ENCODE measurements around the gene PPARA.

DNA sequence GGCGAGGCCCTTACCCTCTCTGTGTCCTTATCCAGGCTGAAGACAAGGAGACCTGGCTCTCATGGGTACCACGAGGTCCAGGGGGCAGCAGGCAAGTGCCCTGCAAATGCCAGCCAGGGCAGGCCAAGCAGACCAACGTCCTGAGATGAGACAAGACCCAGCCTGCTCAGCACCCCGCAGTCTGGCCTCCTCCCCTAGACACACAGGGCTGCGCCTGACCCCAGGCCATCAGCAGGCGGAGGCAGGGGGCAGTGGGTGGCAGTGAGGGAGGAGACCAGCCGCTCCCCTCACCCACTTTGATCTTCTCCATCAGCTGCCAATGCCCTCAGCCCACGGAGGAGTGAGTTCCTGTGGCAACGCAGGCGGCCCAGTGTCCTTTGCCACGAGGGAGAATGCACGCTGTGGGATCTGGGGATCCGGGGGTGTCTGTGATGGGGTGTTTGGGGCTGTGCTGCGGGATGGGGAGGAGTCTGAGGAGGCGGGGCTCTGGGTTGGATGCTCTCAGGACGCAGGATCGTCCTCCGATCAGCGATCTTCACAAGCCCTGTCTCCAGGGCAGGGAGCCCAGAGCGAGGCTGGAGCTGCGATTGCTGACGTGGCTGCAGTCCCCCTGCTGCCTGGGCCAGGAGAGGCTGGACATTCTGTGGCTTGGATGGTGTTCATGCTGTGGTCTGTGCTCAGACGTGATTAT lies 30.5 kb upstream of the PPARA start:
- TF ChIP-seq, protein P1, sequence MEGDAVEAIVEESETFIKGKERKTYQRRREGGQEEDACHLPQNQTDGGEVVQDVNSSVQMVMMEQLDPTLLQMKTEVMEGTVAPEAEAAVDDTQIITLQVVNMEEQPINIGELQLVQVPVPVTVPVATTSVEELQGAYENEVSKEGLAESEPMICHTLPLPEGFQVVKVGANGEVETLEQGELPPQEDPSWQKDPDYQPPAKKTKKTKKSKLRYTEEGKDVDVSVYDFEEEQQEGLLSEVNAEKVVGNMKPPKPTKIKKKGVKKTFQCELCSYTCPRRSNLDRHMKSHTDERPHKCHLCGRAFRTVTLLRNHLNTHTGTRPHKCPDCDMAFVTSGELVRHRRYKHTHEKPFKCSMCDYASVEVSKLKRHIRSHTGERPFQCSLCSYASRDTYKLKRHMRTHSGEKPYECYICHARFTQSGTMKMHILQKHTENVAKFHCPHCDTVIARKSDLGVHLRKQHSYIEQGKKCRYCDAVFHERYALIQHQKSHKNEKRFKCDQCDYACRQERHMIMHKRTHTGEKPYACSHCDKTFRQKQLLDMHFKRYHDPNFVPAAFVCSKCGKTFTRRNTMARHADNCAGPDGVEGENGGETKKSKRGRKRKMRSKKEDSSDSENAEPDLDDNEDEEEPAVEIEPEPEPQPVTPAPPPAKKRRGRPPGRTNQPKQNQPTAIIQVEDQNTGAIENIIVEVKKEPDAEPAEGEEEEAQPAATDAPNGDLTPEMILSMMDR (IDR thresholded peaks at IDR 0.05): no peak
- TF ChIP-seq REST (IDR thresholded peaks at IDR 0.05; ENCODE audit: insufficient read depth in 1 of 2, low read depth in 2 of 2, low read length in 1 of 2) (no peak), POLR2AphosphoS5 (IDR thresholded peaks at IDR 0.05; ENCODE audit: low read depth, low read length) (no peak), SIN3A (IDR thresholded peaks at IDR 0.05; ENCODE audit: borderline replicate concordance, insufficient read depth, low read depth, low read length) (no peak), TCF7L2 (IDR thresholded peaks at IDR 0.05; ENCODE audit: low read depth, low read length) (peak; percentile 54; the same call in 1 of the 2 replicates)

Measured in Panc1 (cell line).